ENCODE measurements around the gene KIAA1755.

Gene KIAA1755, protein sequence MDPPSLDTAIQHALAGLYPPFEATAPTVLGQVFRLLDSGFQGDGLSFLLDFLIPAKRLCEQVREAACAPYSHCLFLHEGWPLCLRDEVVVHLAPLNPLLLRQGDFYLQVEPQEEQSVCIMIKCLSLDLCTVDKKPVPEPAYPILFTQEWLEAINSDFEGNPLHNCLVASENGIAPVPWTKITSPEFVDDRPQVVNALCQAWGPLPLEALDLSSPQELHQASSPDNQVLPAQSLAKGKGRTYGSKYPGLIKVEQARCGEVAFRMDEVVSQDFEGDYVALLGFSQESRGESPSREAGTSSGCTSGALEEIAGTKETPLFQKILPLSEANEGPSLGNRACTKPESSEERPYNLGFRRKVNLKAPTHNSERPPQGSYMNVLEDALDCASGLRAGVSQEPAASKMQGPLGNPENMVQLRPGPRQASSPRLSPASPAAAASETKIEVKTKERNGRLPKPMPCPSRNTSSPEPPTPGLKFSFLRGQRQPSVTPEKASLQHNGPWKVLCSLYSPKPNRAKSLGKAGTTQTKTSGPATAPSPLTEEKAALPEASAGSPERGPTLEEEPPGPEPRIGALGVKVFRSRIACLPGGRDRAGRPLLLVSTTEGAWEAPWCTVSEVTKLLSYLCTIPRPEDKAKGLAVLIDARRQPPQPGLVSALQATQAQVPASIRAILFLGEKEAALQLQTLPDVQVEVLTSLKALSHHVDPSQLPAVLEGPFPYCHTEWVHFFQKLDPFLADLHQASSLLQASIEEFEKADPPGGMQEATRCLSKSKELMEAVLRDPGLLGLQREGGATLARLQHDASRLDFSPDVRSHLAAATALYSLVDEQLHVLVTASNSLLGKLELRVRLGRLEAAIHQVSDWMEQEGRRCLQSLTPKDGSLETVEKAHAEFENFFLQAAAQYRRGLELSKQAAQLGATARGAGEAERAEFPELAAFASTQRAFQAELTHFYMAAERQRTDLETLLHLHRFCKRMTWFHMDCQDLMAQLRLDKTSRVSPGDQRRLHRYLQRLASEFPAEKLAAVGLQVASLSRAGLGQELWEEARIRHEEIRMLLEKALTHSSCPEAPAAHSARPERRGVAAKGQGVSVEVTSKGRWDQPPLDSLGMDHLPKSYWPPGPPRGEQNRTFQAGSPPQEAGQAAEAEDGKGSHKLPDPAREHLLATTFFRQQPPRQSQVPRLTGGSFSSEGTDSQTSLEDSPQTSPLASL

DNA sequence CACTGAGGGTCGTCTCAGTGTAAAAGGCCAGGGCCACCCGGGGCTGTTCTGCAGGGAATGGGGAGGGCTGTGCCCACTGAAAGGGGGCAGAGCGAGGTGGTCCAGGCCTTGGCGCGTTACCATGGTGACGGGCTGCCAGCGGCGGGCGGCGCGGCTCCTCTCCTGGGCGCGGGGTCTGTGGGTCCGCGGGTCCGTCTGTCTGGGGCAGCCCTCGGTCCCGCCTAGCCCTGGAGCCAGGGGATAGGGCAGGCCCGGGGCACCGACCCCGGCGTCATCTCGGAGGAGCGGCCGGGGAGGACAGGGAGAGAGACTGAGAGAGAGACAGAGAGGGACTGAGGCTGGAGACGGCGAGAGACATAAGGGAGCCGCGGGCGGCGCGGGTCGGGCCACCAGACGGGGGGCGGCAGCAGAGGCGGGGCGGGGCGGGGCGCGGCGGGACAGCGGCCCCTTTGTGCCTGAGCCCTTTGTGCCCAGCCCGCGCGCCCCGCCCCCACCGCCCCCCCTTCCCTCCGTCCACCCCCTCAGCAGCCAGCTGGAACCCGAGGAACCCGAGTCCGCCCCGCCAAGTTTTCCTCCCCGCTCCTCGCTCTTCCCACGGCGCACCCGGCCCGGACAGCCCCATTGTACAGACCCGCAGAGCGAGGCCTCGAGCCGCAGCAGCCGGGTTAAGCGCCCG lies at the start of gene KIAA1755:
Gene KIAA1755 (minus strand): TSS at position 358 of the 676 bp plus-strand sequence. CDS start 235 bp downstream, at position 123.
- DNase-seq (ENCODE audit: low spot score) = no peak

DNA sequence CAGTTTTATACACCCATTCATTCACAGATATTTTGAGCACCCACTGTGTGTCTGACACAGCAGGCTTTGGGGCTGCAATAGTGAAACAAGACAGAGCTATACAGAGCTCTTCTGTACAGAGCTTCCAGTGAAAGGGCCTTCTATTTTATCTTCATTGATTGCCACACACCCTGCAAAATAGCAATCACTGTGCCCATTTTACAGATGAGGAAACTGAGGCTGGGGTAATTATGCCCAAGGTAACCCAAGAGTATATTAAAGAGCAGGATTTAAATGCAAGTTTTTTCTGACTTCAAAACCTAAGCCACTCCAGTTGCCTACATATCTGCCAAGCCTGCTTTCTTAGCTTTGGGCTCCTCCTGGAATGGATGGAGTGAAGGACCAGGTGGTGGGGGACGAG lies 47.9 kb upstream of the KIAA1755 start:
- DNase-seq (ENCODE audit: low spot score) = no peak

DNA sequence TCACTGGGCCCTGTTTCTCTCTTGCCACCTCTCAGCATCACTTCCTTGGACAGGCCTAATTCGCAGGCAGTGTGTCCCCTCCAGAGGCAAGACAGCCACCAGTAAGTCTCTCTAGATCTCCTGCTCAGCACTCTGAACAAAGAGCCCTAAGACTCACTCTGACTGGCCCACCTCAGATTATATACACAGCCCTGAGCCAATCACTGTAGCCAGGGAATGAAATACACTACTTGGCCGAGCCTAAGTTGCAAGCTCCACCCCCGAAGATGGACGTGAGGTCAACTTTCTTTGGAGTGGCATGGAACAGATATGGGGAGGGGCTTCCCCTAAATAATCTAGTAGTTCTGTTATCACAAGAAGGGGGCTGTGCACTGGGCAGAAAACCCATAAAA lies 47.5 kb upstream of the KIAA1755 start:
- DNase-seq (ENCODE audit: low spot score) = no peak

DNA sequence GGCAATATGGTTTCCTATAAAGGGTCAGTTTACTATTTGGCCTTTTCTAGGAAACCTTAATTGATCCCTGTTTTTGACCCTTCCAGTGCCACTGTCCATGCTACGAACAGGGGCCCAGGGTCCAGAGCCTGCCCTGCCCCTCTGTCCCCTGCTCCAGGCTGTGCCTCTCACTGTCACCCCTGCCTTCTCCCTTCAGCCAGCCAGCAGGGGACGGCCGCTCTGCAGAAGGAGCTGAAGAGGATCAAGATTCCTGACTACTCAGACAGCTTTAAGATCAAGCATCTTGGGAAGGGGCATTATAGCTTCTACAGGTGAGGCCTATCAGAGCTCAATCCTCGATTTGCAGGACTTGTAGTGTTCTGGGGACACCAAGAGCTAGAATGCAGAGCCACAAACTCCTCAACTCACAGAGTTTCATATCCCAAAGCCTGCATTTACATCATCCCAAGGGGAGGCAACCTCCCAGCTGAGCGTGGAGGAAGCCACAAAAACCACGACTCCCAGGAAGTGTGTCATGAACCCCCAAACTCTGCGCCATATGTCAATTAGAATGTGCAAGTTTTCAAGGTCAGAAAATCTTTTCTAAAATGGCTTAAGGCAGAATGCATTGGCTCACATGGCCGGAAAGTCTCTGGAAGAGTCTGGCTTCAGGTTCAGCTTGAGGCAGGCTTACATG lies 47.0 kb upstream of the KIAA1755 start:
- no peak for DNase-seq (ENCODE audit: low spot score)

DNA sequence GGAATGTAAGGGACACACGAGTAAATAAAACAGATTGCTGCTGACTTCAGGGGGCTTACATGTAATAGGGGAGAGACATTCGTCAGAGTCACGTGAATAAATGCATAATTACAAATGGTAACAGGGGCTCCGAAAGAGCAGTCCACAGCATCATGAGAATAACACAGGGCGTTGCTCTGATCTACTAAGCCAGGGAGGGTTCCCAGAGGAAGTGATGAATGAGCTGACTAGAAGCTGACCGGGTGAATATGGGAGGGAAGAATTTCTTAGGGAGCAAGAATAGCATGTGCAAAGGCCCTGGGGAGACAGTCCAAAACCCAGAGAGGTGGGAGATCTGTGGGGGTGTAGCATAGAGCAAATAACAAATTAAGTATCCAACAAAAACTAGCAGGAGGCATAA lies 45.8 kb upstream of the KIAA1755 start:
- DNase-seq (ENCODE audit: low spot score) = no peak

DNA sequence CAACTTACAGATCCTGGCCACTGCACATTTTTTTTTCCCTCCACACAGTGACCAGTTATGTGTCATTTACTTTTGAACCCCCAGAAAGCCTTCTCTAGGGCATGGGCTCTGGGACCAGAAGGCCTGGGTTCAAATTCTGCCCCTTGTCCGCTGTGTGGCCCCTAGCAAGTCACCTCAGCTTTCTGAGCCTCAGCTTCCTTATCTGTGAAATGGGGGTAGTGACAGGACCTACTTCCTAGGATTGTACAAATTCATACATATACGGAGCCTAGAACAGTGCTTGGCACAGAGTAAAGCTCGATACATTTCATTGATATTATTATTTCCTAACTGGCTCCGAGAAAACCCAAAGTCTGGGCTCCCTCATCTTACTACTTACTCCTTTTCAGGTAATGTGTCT lies 45.0 kb upstream of the KIAA1755 start:
- DNase-seq (ENCODE audit: low spot score) = no peak

DNA sequence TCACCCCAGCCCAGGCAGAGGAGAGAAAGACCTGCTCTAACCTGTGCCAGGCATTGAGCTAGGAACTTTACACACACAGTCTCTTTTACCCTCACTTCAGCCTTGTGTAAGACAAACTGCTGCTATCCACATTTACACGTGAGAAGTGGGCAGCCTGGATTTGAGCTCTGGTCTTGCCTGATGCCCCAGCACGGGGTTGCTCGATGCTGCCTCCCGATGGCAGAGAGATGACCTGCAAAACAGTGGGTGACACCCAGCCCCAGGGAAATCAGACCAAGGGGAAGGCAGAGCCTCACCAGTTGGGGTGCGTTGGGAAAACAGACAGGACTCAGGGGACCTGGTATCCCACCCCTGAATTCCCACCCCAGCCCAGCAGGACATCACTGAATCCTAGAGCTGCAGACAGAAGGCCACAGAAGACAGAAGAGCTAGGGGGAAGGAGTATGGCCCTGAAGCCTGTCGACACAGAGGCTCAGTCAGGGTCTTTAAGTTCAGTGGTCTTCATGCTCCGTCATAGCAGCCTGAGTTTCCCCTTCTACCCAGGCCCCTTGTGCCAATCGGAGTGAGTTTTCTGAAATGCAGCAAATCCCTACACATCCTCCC lies 44.4 kb upstream of the KIAA1755 start:
- DNase-seq (ENCODE audit: low spot score) = no peak

DNA sequence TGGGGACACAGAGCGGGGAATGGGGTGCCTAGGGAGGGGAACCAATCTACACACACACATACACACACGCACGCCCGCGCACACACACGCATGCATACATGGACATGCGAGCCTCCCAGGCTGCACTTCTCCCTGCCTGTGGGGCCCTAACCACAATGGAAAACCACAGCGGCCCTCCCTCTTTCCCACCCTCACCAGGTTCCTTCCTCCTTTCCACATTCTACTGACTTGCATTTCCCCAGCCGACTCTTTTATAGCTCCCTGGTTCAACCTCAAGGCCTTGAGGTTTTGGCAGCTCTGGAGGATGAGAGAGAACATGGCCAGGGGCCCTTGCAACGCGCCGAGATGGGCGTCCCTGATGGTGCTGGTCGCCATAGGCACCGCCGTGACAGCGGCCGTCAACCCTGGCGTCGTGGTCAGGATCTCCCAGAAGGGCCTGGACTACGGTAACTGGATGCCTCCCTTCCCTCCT lies 43.4 kb upstream of the KIAA1755 start, which contains the start of gene BPI:
Gene BPI (plus strand): TSS at position 249 of the 472 bp plus-strand sequence. CDS start 68 bp downstream, at position 317.
- DNase-seq (ENCODE audit: low spot score) = no peak

DNA sequence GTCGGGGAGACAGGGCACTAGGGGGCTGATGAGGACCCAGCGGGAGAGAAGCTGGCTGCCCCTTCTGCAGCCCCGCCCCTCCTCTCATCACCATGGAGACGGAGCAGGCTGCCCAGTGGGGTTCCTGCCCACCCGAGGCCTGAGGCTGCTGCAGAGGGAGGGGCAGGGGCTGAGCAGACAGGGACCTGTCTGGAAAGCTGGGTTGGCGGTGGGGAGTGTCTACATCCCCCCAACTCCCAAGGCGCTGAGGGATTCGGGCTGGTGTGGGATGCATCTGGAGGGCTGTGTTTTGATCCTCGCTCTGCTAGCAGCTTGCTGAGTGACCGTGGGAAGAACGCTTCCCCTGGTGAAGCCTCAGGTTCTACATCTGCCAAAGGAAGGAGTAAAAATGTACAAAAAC lies 42.3 kb upstream of the KIAA1755 start:
- DNase-seq (ENCODE audit: low spot score) = no peak

DNA sequence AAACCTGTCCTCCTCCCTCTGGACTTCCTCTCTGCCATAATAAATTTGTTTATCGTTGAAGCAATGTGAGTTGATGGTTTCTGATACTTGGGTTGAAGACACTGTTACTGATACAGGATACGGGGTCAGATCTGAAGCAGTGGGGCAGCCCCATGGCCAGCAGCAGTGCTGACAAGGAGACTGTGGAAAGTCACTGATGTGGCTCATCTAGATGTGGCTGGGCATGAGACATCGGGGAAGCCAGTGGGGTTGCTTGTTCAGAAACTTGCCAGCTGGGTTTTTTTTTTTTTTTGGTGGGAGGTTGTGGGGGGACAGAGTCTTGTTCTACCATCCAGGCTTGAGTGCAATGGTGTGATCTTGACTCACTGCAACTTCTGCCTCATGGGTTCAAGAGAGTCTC lies 40.8 kb upstream of the KIAA1755 start:
- DNase-seq (ENCODE audit: low spot score) = no peak

DNA sequence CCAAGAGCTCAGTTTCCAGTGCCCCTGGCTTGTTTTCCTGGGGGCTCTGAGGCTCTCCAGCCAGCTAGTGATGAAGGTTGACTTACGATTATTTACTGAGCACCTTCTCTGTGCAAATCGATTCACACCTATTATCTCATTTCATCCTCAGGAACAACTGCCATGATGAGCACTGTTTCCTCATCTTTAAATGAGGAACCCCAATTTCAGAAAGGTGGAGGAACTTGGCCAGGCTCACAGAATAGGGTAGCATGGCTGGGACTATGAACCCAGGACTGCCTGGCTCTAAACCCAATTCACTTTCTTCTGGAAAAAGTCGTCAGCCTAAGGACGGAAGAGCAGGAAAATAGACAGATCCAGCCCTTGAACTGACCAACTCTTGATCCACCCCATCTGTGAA lies 39.9 kb upstream of the KIAA1755 start:
- no peak for DNase-seq (ENCODE audit: low spot score)

DNA sequence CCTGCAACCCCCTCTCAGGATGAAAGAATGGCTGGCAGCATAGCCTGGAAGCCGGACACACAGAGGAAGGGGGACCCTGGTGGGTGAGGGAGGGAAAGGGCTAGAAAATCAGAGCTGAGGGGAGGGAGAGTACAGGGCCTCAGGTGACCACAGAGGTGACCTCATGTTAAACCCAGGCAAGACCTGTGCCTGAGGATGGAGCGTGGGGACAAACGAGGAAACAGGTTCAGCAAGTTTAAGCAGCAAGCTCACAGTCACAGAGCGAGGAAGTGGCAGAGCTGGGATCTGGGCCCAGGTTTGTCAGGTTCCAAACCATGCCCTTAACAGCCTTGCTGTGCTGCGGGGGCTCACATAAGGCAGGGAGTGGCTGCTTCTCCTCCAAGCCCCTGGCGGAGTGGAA lies 39.4 kb upstream of the KIAA1755 start:
- DNase-seq (ENCODE audit: low spot score) = no peak

DNA sequence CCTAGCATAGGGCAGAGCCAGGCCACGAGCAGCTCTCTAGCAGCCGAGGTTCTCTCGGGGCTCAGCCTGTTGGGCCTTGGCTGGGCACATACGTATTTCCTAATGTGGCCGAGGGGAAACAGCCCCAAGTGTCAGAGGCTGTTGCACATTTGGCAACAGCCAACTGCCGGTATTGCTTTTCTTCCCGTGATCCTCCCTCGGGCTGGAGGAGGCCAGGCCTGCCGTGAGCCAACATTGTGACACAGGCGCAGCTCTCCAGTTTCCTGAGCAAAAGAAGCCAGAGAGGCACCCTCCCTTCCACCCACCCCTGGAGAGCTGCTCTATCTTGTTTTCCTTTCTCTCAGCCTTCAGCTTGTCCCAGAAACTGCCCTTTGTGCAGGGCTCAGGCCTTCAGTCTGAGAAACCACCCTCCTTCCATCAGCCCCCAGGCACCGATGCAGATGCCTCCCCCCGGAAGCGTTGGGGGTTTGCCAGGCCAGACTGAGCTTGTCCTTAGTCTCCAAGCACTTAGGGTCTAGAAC lies 38.3 kb upstream of the KIAA1755 start:
- no peak for DNase-seq (ENCODE audit: low spot score)

DNA sequence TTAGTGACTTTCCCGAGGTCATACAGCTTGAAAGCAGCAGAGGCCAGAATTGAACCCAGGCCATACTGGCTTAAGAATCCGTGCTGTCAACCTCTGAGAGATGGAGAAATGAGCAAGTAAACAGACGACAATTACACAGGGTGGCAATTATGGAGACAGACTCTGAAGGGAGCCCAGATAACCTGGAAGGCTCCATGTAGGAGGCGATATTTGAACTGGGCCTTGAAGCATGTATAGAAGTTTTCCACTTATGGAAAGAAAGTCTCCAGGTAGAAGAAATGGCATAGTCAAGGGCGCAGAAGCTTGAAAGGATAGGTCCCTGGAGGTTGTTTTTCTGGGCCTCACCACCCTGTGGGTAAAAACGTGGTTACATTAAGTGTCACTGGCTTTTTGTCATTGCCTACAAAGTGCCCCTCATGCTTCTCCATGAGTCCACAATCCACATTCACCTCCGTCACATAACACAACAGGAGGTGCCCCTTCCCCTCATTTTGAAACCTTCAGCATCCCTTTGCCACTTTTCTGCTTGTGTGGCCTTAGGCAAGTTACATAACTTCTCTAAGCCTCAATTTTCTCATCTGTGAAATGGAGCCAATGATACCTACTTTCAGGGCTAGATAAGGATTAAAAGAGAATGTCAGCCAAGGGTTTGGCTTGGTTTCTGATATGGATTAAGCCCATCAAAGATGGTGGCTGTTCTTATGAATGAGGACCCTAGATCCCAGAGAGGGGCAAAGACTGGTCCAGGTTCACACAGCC lies 37.6 kb upstream of the KIAA1755 start:
- no peak for DNase-seq (ENCODE audit: low spot score)

DNA sequence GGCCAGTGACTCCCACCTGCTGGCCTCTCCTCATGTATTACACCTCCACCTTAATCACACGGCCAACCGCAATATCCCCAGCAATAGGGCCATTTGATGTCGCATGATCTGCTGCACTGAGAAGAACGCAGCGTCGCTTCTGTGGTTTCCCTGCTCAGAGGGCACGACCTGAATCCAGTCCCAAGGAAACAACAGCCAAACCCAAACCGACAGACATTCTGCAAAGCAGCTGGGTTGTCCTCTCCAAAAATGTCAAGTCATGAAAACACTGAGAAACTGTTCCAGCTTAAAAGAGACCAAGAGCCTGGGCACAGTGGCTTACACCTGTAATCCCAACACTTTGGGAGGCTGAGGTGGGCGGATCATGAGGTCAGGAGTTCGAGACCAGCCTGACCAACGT lies 35.9 kb upstream of the KIAA1755 start:
- DNase-seq (ENCODE audit: low spot score) = no peak

DNA sequence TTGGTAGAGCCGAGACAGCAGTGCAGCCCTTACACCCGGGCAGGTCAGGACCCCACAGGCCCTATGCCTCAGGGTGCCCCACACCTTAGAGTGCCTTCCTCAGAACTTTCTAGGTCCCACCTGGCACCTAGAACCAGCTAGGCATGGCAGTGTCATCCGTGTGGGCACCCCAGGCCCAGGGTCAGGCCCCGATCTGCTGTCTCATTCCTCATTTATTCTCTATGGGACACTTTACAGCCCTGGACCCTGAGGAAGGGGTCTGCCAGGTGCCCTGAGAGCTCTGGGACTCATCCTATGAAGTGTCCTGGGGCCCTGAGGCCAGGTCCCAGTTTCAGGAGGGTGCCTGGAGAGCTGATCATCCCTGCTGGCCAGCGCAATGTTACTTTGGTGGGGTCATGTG lies 35.3 kb upstream of the KIAA1755 start:
- DNase-seq (ENCODE audit: low spot score) = no peak

DNA sequence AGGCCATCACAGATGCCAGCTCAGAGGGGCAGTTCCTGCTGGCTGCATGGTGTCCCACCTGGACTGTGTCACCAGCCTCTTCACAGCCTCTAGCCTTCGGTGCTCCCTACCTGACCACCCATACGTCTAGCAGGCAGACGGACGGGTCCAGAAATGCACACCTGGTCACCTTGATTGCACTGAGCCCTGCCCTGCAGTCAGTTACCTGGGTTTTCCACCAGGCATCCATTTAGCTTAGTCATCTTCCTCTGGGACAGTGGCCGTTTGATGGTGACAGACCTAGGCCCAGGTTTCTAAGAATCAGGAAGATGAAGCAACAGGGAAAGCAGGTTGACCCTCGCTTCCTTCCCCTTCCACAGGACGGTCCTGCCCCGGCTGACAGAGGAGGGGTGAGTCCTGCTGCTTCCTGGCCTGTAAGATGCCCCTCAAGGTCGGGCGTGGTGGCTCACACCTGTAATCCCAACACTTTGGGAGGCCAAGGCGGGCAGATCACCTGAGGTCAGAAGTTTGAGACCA lies 33.6 kb upstream of the KIAA1755 start:
- DNase-seq (ENCODE audit: low spot score) = no peak

DNA sequence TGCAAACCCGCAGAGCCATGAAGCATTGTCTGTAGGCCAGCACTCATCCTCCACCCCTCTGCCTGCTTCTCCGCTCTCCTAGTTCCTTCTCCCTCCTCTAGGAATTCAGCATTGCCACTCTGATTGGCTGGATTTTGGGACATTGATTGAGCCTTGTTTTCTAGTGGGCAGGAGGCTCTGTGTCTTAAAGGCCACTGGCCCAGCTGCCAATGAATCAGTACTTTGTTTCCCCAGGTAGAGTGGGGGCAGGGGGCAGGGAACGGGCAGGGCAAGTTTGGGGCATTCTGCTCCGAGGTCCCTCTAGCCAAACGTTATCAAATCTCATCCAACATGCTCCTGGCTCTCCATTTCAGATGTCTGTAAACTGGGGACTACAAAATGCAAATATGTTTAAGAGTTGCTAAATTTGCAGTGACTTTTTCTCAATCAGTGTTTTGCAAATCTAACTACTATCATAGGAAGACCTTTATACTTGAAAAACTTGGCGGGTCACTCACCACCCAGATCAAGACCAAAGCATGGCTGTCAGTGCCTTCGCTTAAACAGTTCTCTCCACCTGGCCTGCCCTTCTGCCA lies 33.0 kb upstream of the KIAA1755 start:
- DNase-seq (ENCODE audit: low spot score) = no peak

DNA sequence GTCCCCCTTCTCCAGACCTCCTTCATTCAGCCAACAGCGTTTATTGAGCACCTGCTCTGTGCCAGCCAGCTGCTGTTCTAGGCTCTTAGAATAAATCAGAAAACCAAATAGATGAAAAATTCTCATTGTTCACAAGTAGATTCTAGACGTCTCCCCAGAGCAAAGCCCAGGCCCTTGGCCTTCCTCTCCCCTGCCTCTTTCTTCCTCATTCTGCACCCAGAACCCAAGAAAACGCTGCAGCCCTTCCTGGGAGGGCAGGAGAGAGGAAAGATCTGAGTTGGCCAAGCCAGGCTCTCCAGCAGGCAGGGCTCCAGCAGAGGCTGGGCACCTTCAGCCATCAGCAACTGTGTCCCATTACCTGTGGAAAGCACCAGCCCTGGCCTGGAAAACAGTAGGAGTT lies 31.4 kb upstream of the KIAA1755 start:
- no peak for DNase-seq (ENCODE audit: low spot score)
